K562 (cell line): ENCODE results near the gene URGCP. TPM values are rescaled to one million over a fixed set of nuclear protein-coding genes. Genes with fewer than 3 reads are reported as not detected.
A peak's percentile ranks its signal among the peaks of the same experiment; 100 is the strongest.

Experiments used
- FOXK1 ChIP-seq: sonication (generic); formaldehyde crosslinking; IDR thresholded peaks from 2 replicates; pipeline ENCODE4 v1.8.0; 2022; ENCODE audit warnings: missing genetic modification reagents, mild to moderate bottlenecking, borderline replicate concordance
- GMEB1 ChIP-seq: fragments of 250-450 bp; sonication (Bioruptor Pico); IDR thresholded peaks from 2 replicates; pipeline ENCODE4 v1.4.0; 2020; ENCODE audit warnings: mild to moderate bottlenecking
- KDM2B ChIP-seq: fragments of 250-450 bp; sonication (Bioruptor Pico); IDR thresholded peaks from 2 replicates; pipeline ENCODE4 v1.8.0; 2021; ENCODE audit warnings: mild to moderate bottlenecking, moderate library complexity
- LEF1 ChIP-seq: fragments of 450-650 bp; IDR thresholded peaks from 2 replicates; pipeline ENCODE4 v1.6.1; 2016; ENCODE audit warnings: mild to moderate bottlenecking
- MXI1 ChIP-seq: IDR thresholded peaks from 2 replicates; pipeline ENCODE4 v1.6.1; 2011; ENCODE audit warnings: low read depth, mild to moderate bottlenecking, improper control_type of control experiment, low read length
- NFE2L1 ChIP-seq: fragments of 450-650 bp; IDR thresholded peaks from 2 replicates; pipeline ENCODE4 v1.6.1; 2016; ENCODE audit warnings: missing genetic modification characterization, low read depth, mild to moderate bottlenecking, missing compliant biosample characterization, moderate library complexity, borderline replicate concordance
- PPARD ChIP-seq: fragments of 250-450 bp; sonication (Bioruptor Pico); IDR thresholded peaks from 2 replicates; pipeline ENCODE4 v1.8.0; 2022; ENCODE audit warnings: inconsistent platforms, mild to moderate bottlenecking, moderate library complexity
- SIRT6 ChIP-seq: IDR thresholded peaks from one replicate; pipeline ENCODE4 v1.6.1; 2012; ENCODE audit warnings: low read depth, mild to moderate bottlenecking, control low read depth, inconsistent platforms, low read length, moderate library complexity
- TBP ChIP-seq: optimal IDR thresholded peaks from 2 replicates; pipeline ENCODE3; 2011; ENCODE audit warnings: low read depth, low read length, improper control_type of control experiment
- TOE1 ChIP-seq, 2 experiments: fragments of 450-650 bp in 1 of 2; sonication (generic) in 1 of 2; formaldehyde crosslinking in 1 of 2; IDR thresholded peaks; 2 replicates each; pipeline versions ENCODE4 v1.7.1 to v1.8.0; 2016 to 2022; ENCODE audit warnings: borderline replicate concordance in 2 of 2, mild to moderate bottlenecking in 2 of 2, antibody characterized with exemption in 1 of 2, inconsistent platforms in 1 of 2, low read depth in 1 of 2, missing genetic modification reagents in 1 of 2, moderate library complexity in 1 of 2
- U2AF1 ChIP-seq: fragments of 200-400 bp; formaldehyde crosslinking; optimal IDR thresholded peaks from 2 replicates; pipeline ENCODE3; 2017; ENCODE audit warnings: mild to moderate bottlenecking, low read depth, low read length, moderate library complexity
- ZBED1 ChIP-seq: IDR thresholded peaks from 2 replicates; pipeline ENCODE4 v1.6.1; 2014
- ZNF407 ChIP-seq: fragments of 450-650 bp; IDR thresholded peaks from 2 replicates; pipeline ENCODE4 v1.6.1; 2016; ENCODE audit warnings: low read depth
- ZNF512 ChIP-seq: IDR thresholded peaks from 2 replicates; pipeline ENCODE4 v1.6.1; 2016; ENCODE audit warnings: missing genetic modification characterization, missing compliant biosample characterization
- ZNF644 ChIP-seq: fragments of 200-800 bp; sonication (Bioruptor generic); IDR thresholded peaks from 2 replicates; pipeline ENCODE4 v1.6.1; 2016; ENCODE audit warnings: low read depth, missing genetic modification characterization, missing compliant biosample characterization
- ZNF77 ChIP-seq: fragments of 250-450 bp; sonication (Bioruptor Pico); IDR thresholded peaks from 2 replicates; pipeline ENCODE4 v1.5.0; 2020
- polyA plus RNA-seq, 8 experiments: library from polyadenylated mRNA; depleted of rRNA in 4 of 8; stranded (reverse) in 5 of 8; unstranded in 3 of 8; fragments of >200 nt; fragmentation: Nextera tagmentation in 2 of 8; fragmentation: Illumina TruSeq in 1 of 8; extraction: Ambion mirVana in 2 of 8; extraction: Trizol in 1 of 8; gene quantifications; 2 replicates each; pipeline versions ENCODE4 v1.2.1 to v1.2.3, GENCODE V29; 2011 to 2014; ENCODE audit warnings: inconsistent platforms in 1 of 8, missing spikeins in 1 of 8
- total RNA-seq, 7 experiments: library from RNA; depleted of rRNA in 6 of 7; stranded (reverse); fragments of >200 nt in 6 of 7; fragmentation: Illumina TruSeq in 2 of 7; extraction: Trizol in 2 of 7; gene quantifications; 2 replicates each; pipeline versions ENCODE4 v1.2.1 to v1.2.3, GENCODE V29; 2011 to 2021; ENCODE audit warnings: low replicate concordance in 1 of 7

URGCP gene
- total and polyA plus RNA-seq, 9 of the 15 experiments (the other 6 are each of a cell fraction or from before 2014, with no cell fraction given), result 1.7 to 25.8 (median 12.5) TPM

GRCh38 chr7:43869006-43869866 is 37.2 kb downstream of the URGCP start, which contains the start of gene MRPS24 (continued):
- no peak for TF ChIP-seq ZNF407
- TF ChIP-seq U2AF1, result no peak
- TF ChIP-seq LEF1, result no peak
- TF ChIP-seq ZBED1, result no peak
- TF ChIP-seq TBP, result peak; percentile 95
- no peak for TF ChIP-seq NFE2L1 (tag)
- TF ChIP-seq ZNF644 (tag), result no peak
- no peak for TF ChIP-seq ZNF77 (CRISPR knock-in tag)
- TF ChIP-seq MXI1, result 0 out of 2 replicates have a peak, but pooled peaks have one; percentile 23
- TF ChIP-seq ZNF512 (tag), result no peak
- no peak for TF ChIP-seq SIRT6
- TF ChIP-seq TOE1 (IDR thresholded peaks at IDR 0.05; ENCODE audit: borderline replicate concordance), result no peak
- no peak for TF ChIP-seq TOE1 (CRISPR knock-in tag; IDR thresholded peaks at IDR 0.05; ENCODE audit: borderline replicate concordance, low read depth)
- no peak for TF ChIP-seq PPARD (CRISPR knock-in tag)
- no peak for TF ChIP-seq FOXK1 (CRISPR knock-in tag)
- TF ChIP-seq KDM2B (CRISPR knock-in tag), result no peak
- TF ChIP-seq GMEB1 (CRISPR knock-in tag), result no peak
